MM.1S (cell line): ENCODE measurements around the gene SCYGR2.

ENCODE experiments used
- DNase-seq: peaks from one replicate; pipeline ENCODE4 v3.0.0-alpha.2; 2015
- H2AFZ ChIP-seq: fragments of 300-600 bp; sonication (generic); 2 replicates; pipeline ENCODE4 v1.6.0; 2016; ENCODE audit warnings: antibody characterized with exemption, low read length
- H3F3A ChIP-seq: fragments of 300-600 bp; sonication (generic); 2 replicates; pipeline ENCODE4 v1.6.1; 2016; ENCODE audit warnings: mild to moderate bottlenecking, antibody characterized with exemption, low read length, moderate library complexity, mixed read lengths; ENCODE audit not compliant: insufficient read depth
- H3K27ac ChIP-seq: fragments of 300-600 bp; sonication (generic); 2 replicates; pipeline ENCODE4 v1.5.1; 2016; ENCODE audit warnings: mild to moderate bottlenecking, low read length
- H3K27me3 ChIP-seq: fragments of 300-600 bp; sonication (generic); replicated peaks from 2 replicates; pipeline ENCODE4 v1.6.0; 2016; ENCODE audit warnings: low read length; ENCODE audit not compliant: insufficient read depth
- H3K36me3 ChIP-seq: fragments of 300-600 bp; sonication (generic); replicated peaks from 2 replicates; pipeline ENCODE4 v1.6.1; 2016; ENCODE audit warnings: mild to moderate bottlenecking, low read length, mixed read lengths; ENCODE audit not compliant: insufficient read depth
- H3K4me1 ChIP-seq: fragments of 300-600 bp; sonication (generic); 2 replicates; pipeline ENCODE4 v1.6.1; 2016; ENCODE audit warnings: low read length, mixed read lengths
- H3K4me2 ChIP-seq: fragments of 300-600 bp; sonication (generic); 2 replicates; pipeline ENCODE4 v1.6.0; 2016; ENCODE audit warnings: low read depth, low read length
- H3K4me3 ChIP-seq: fragments of 300-600 bp; sonication (generic); 2 replicates; pipeline ENCODE4 v1.5.1; 2016; ENCODE audit warnings: low read length, mixed read lengths
- H3K79me2 ChIP-seq: fragments of 300-600 bp; sonication (generic); 2 replicates; pipeline ENCODE4 v1.6.1; 2016; ENCODE audit warnings: mixed run types, low read length, mixed read lengths
- H3K9ac ChIP-seq: fragments of 300-600 bp; sonication (generic); 2 replicates; pipeline ENCODE4 v1.6.1; 2016; ENCODE audit warnings: low read length, mixed read lengths
- H3K9me2 ChIP-seq: fragments of 300-600 bp; sonication (generic); replicated peaks from 2 replicates; pipeline ENCODE4 v1.6.1; 2016; ENCODE audit warnings: mild to moderate bottlenecking, low read length, mixed read lengths; ENCODE audit not compliant: insufficient read depth
- H3K9me3 ChIP-seq: fragments of 300-600 bp; sonication (generic); replicated peaks from 2 replicates; pipeline ENCODE4 v1.6.1; 2016; ENCODE audit warnings: mild to moderate bottlenecking, low read length, mixed read lengths; ENCODE audit not compliant: insufficient read depth
- H4K20me1 ChIP-seq: fragments of 300-600 bp; sonication (generic); 2 replicates; pipeline ENCODE4 v1.6.1; 2016; ENCODE audit warnings: mild to moderate bottlenecking, low read length, moderate library complexity, mixed read lengths; ENCODE audit not compliant: insufficient read depth
- EZH2 ChIP-seq: fragments of 300-600 bp; sonication (generic); optimal IDR thresholded peaks from 2 replicates; pipeline ENCODE3; 2017; ENCODE audit warnings: low read depth, mild to moderate bottlenecking, antibody characterized with exemption, low read length, mixed read lengths
- EZH2phosphoT487 ChIP-seq: fragments of 300-600 bp; sonication (generic); IDR thresholded peaks from 2 replicates; pipeline ENCODE4 v1.6.1; 2018; ENCODE audit warnings: antibody characterized with exemption, low read length
- TF ChIP-seq, protein P1 (sequence below): fragments of 300-600 bp; sonication (generic); IDR thresholded peaks from 2 replicates; pipeline ENCODE4 v1.5.1; 2016; ENCODE audit warnings: antibody characterized with exemption, low read length, mixed read lengths

SCYGR2 gene

DNA sequence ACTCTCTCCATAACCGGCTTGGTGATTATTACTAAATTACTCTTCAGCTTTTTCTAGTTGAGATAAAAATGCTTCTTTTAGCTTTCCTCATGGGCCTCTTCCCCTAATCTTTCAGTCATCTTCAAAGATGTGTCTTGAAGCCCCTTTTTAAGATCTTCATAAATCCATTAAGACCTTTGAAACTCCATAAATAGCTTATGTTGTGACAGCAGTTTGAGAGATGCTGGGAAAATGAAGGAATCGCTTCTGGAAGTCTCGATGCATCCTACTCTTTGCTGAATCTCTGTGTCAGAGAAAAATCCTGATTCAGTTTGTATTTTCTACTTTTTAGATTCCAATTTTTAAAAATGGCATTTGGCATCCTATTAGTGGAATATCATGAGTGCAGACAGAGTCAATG, 31.6 kb downstream of the SCYGR2 start:
- TF ChIP-seq, protein P1, sequence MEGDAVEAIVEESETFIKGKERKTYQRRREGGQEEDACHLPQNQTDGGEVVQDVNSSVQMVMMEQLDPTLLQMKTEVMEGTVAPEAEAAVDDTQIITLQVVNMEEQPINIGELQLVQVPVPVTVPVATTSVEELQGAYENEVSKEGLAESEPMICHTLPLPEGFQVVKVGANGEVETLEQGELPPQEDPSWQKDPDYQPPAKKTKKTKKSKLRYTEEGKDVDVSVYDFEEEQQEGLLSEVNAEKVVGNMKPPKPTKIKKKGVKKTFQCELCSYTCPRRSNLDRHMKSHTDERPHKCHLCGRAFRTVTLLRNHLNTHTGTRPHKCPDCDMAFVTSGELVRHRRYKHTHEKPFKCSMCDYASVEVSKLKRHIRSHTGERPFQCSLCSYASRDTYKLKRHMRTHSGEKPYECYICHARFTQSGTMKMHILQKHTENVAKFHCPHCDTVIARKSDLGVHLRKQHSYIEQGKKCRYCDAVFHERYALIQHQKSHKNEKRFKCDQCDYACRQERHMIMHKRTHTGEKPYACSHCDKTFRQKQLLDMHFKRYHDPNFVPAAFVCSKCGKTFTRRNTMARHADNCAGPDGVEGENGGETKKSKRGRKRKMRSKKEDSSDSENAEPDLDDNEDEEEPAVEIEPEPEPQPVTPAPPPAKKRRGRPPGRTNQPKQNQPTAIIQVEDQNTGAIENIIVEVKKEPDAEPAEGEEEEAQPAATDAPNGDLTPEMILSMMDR = no peak
- TF ChIP-seq EZH2 (no peak), EZH2phosphoT487 (no peak)

GRCh38 chr2:227632827-227633226, 34.1 kb downstream of the SCYGR2 start:
- Histone ChIP-seq H3K9me3 (no peaks in the 10 kb centered on the region), H3K79me2 (no peaks in the 10 kb centered on the region), H3K4me3 (no peak overlapping the region), H2AFZ (no peak overlapping the region), H3K27me3 (no peaks in the 10 kb centered on the region), H3F3A (no peaks in the 10 kb centered on the region), H3K4me1 (no peaks in the 10 kb centered on the region), H3K9me2 (no peaks in the 10 kb centered on the region), H3K4me2 (no peak overlapping the region), H3K9ac (no peak overlapping the region), H4K20me1 (no peaks in the 10 kb centered on the region), H3K27ac (no peak overlapping the region), H3K36me3 (no peaks in the 10 kb centered on the region)
- no peak for TF ChIP-seq EZH2
- DNase-seq = no peak

More for the DNA sequence above, 31.6 kb downstream of the SCYGR2 start:
- Histone ChIP-seq H3K9me2 (no peaks in the 10 kb centered on the region), H3K4me3 (no peak overlapping the region), H3K9me3 (no peaks in the 10 kb centered on the region), H3K79me2 (no peaks in the 10 kb centered on the region), H3K4me2 (no peak overlapping the region), H3K4me1 (no peaks in the 10 kb centered on the region), H3K36me3 (no peaks in the 10 kb centered on the region), H3K27me3 (no peaks in the 10 kb centered on the region), H3F3A (no peaks in the 10 kb centered on the region), H4K20me1 (no peaks in the 10 kb centered on the region), H2AFZ (no peak overlapping the region), H3K27ac (no peak overlapping the region), H3K9ac (no peak overlapping the region)
- no peak for DNase-seq

DNA sequence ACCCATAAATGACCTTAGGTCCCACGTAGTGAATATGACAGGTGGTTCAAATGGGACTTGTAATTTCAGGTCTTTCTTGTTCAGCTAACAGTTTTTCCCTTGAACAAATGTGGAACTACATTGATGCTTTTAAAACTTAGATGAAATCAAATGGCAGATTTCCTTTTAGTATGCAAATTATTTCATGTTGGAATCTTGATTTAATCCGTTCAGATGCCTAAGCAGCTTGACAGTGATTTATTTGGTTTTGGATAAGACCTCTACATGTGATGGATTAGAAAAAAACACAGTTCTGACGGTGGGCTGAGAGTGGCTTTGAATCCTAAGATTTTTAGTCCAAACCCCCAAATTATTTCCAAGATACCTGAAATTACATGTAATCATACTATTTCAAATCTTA, 35.5 kb downstream of the SCYGR2 start:
- no peaks in the 10 kb centered on the region for H3K4me1 ChIP-seq
- H2AFZ ChIP-seq = no peak overlapping the region
- TF ChIP-seq, protein P1 = no peak
- no peak for TF ChIP-seq EZH2
- no peak overlapping the region for H3K4me2 ChIP-seq
- no peaks in the 10 kb centered on the region for H3F3A ChIP-seq
- no peaks in the 10 kb centered on the region for H3K27me3 ChIP-seq
- H3K9ac ChIP-seq = no peak overlapping the region
- no peak overlapping the region for H3K4me3 ChIP-seq
- H3K36me3 ChIP-seq = no peaks in the 10 kb centered on the region
- no peaks in the 10 kb centered on the region for H3K9me2 ChIP-seq
- no peak for DNase-seq
- H3K79me2 ChIP-seq = no peaks in the 10 kb centered on the region
- H4K20me1 ChIP-seq = no peaks in the 10 kb centered on the region
- H3K27ac ChIP-seq = no peak overlapping the region
- no peaks in the 10 kb centered on the region for H3K9me3 ChIP-seq

GRCh38 chr2:227642656-227643055, 44.0 kb downstream of the SCYGR2 start:
- DNase-seq = no peak
- H3K9me3 ChIP-seq = no peaks in the 10 kb centered on the region

More at GRCh38 chr2:227642656-227643055, 44.0 kb downstream of the SCYGR2 start:
- Histone ChIP-seq H3K4me3 (no peak overlapping the region), H3K4me2 (no peak overlapping the region), H3K4me1 (no peaks in the 10 kb centered on the region), H3K27ac (no peak overlapping the region), H2AFZ (no peak overlapping the region), H3K36me3 (no peaks in the 10 kb centered on the region), H3K9me2 (no peaks in the 10 kb centered on the region), H3K9ac (no peak overlapping the region), H3K27me3 (no peaks in the 10 kb centered on the region), H3F3A (no peaks in the 10 kb centered on the region), H3K79me2 (no peaks in the 10 kb centered on the region), H4K20me1 (no peaks in the 10 kb centered on the region)
- TF ChIP-seq EZH2phosphoT487 = no peak
- TF ChIP-seq EZH2 = no peak
- TF ChIP-seq, protein P1 = no peak
